ENCODE results near the gene GLIS2.
A peak's percentile ranks its signal among the peaks of the same experiment; 100 is the strongest.

The GLIS2 gene

GRCh38 chr16:4372578-4373355, 56.9 kb downstream of the GLIS2 start:
- DNase-seq: peak; percentile 32

GRCh38 chr16:4373356-4373908, 57.6 kb downstream of the GLIS2 start:
- no peak for DNase-seq

GRCh38 chr16:4373909-4374742, 58.3 kb downstream of the GLIS2 start:
- no peak for DNase-seq

- DNase-seq: no peak
Observed at GRCh38 chr16:4375717-4376116, 59.9 kb downstream of the GLIS2 start.

- no peak for DNase-seq
Observed at GRCh38 chr16:4376126-4376892, 60.4 kb downstream of the GLIS2 start.

GRCh38 chr16:4376893-4377572, 61.2 kb downstream of the GLIS2 start:
- DNase-seq: no peak

- no peak for DNase-seq
Observed at GRCh38 chr16:4377573-4378154, 61.8 kb downstream of the GLIS2 start.

GRCh38 chr16:4378161-4378666, 62.3 kb downstream of the GLIS2 start:
- DNase-seq: no peak

GRCh38 chr16:4378999-4379690, 63.3 kb downstream of the GLIS2 start:
- DNase-seq: no peak

- DNase-seq: no peak
Observed at GRCh38 chr16:4380119-4381063, 64.5 kb downstream of the GLIS2 start.

GRCh38 chr16:4381072-4381934, 65.4 kb downstream of the GLIS2 start:
- DNase-seq: no peak

- no peak for DNase-seq
Observed at GRCh38 chr16:4381935-4382794, 66.3 kb downstream of the GLIS2 start.

- no peak for DNase-seq
Observed at GRCh38 chr16:4382795-4383357, 67.0 kb downstream of the GLIS2 start.

- DNase-seq: no peak
Observed at GRCh38 chr16:4383591-4384444, 68.0 kb downstream of the GLIS2 start.

GRCh38 chr16:4384509-4384942, 68.7 kb downstream of the GLIS2 start:
- DNase-seq: no peak

GRCh38 chr16:4385066-4385788, 69.4 kb downstream of the GLIS2 start:
- no peak for DNase-seq
